Measurements from ENCODE around the gene KIF25.
A peak's percentile ranks its signal among the peaks of the same experiment; 100 is the strongest.

KIF25 gene

GRCh38 chr6:168021581-168021980 lies 24.1 kb downstream of the KIF25 start:
- TF ChIP-seq CTCF (conservative IDR thresholded peaks at IDR 0.05) = no peak
- H3K27ac ChIP-seq = no peak overlapping the region

GRCh38 chr6:168022488-168023321 lies 25.2 kb downstream of the KIF25 start:
- TF ChIP-seq CTCF (conservative IDR thresholded peaks at IDR 0.05) = no peak
- peak overlapping the region; percentile 61; the same call in 1 of the 2 replicates for H3K27ac ChIP-seq

- TF ChIP-seq CTCF (conservative IDR thresholded peaks at IDR 0.05) = no peak
- peak overlapping the region; percentile 61 for H3K27ac ChIP-seq
These were observed 27.6 kb downstream of the KIF25 start for GRCh38 chr6:168024951-168025510.

GRCh38 chr6:168025831-168026710 lies 28.6 kb downstream of the KIF25 start:
- peak overlapping the region; percentile 61; the same call in 1 of the 2 replicates for H3K27ac ChIP-seq
- no peak for TF ChIP-seq CTCF (conservative IDR thresholded peaks at IDR 0.05)

GRCh38 chr6:168026925-168027324 lies 29.5 kb downstream of the KIF25 start:
- H3K27ac ChIP-seq = no peak overlapping the region
- no peak for TF ChIP-seq CTCF (conservative IDR thresholded peaks at IDR 0.05)

GRCh38 chr6:168027521-168027920 lies 30.1 kb downstream of the KIF25 start:
- H3K27ac ChIP-seq = no peak overlapping the region
- TF ChIP-seq CTCF (conservative IDR thresholded peaks at IDR 0.05) = no peak

- TF ChIP-seq CTCF (conservative IDR thresholded peaks at IDR 0.05) = no peak
- no peak overlapping the region for H3K27ac ChIP-seq
These were observed 30.7 kb downstream of the KIF25 start for GRCh38 chr6:168028181-168028580.

All from VCaP (cell line).